IMR-90 (cell line): ENCODE measurements around the gene SLC35F3.

Source experiments
- BHLHE40 ChIP-seq: fragments of 150-350 bp; IDR thresholded peaks from 2 replicates; pipeline ENCODE4 v1.6.1; 2016; ENCODE audit warnings: mild to moderate bottlenecking, low read depth, low read length
- CHD1 ChIP-seq: IDR thresholded peaks from 2 replicates; pipeline ENCODE4 v1.6.1; 2012; ENCODE audit warnings: low read depth, low read length, improper control_type of control experiment
- CTCF ChIP-seq: conservative IDR thresholded peaks from 2 replicates; pipeline ENCODE4 v1.5.1; 2012; ENCODE audit warnings: mild to moderate bottlenecking, low read depth, low read length, improper control_type of control experiment
- FOS ChIP-seq: fragments of 150-350 bp; IDR thresholded peaks from 2 replicates; pipeline ENCODE4 v1.6.1; 2016; ENCODE audit warnings: low read depth, low read length
- MAZ ChIP-seq: IDR thresholded peaks from 2 replicates; pipeline ENCODE4 v1.6.1; 2012; ENCODE audit warnings: low read depth, mild to moderate bottlenecking, low read length, improper control_type of control experiment, moderate library complexity, borderline replicate concordance
- NFE2L2 ChIP-seq: fragments of 150-350 bp; IDR thresholded peaks from 2 replicates; pipeline ENCODE4 v1.6.1; 2016; ENCODE audit warnings: low read depth, mild to moderate bottlenecking, low read length
- POLR2A ChIP-seq: IDR thresholded peaks from 2 replicates; pipeline ENCODE4 v1.6.1; 2012; ENCODE audit warnings: mild to moderate bottlenecking, low read depth, low read length
- RAD21 ChIP-seq: IDR thresholded peaks from 2 replicates; pipeline ENCODE4 v1.6.1; 2012; ENCODE audit warnings: low read length, improper control_type of control experiment
- RCOR1 ChIP-seq: IDR thresholded peaks from 2 replicates; pipeline ENCODE4 v1.6.1; 2012; ENCODE audit warnings: mild to moderate bottlenecking, low read length, improper control_type of control experiment; ENCODE audit not compliant: insufficient replicate concordance
- USF2 ChIP-seq: fragments of 150-350 bp; IDR thresholded peaks from 2 replicates; pipeline ENCODE4 v1.6.1; 2017; ENCODE audit warnings: mild to moderate bottlenecking, antibody characterized with exemption, low read length, low read depth

- TF ChIP-seq POLR2A (no peak), CTCF (no peak), CHD1 (no peak), NFE2L2 (no peak), MAZ (no peak), BHLHE40 (no peak), FOS (no peak), USF2 (no peak), RCOR1 (no peak), RAD21 (no peak)
Observed at GRCh38 chr1:234237393-234237792, 332.9 kb downstream of the SLC35F3 start.
